ENCODE data around the gene PBXIP1.
"Not testable (repeated sequence)": the region's sequence is repeated elsewhere in the genome, so short reads cannot be mapped to it uniquely, and the experiment has no call there.

Gene PBXIP1

GRCh38 chr1:154994269-154994587 is 38.3 kb upstream of the PBXIP1 start:
- DNase-seq (ENCODE audit: low spot score) = no peak

GRCh38 chr1:154993572-154994268 is 37.8 kb upstream of the PBXIP1 start, which contains the start of gene LENEP:
Gene LENEP (plus strand): TSS chr1:154993586. CDS start chr1:154993608, 22 bp downstream.
- DNase-seq (ENCODE audit: low spot score) = no peak

GRCh38 chr1:154992721-154993571 is 37.0 kb upstream of the PBXIP1 start:
- no peak for DNase-seq (ENCODE audit: low spot score)

DNA sequence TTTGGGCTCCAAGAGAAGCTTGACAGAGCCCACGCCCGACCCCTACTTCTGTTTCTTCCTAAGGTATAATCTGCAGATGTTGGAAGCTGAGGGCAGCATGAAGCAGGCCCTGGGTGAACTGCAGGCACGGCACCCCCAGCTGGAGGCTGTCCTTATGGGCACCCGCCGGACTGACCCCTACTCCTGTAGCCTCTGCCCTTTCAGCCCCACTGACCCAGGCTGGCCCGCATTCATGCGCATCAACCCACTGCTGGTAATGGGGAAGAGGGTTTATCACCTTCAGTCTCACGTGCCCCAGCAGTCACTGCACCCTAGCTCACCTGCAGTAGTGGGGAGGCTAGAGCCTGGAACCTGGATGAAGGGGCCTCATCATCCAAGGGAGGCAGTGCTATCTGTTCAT is 34.4 kb upstream of the PBXIP1 start:
- DNase-seq (ENCODE audit: low spot score) = no peak

GRCh38 chr1:154989195-154989860 is 33.4 kb upstream of the PBXIP1 start:
- no peak for DNase-seq (ENCODE audit: low spot score)

GRCh38 chr1:154988058-154988954 is 32.4 kb upstream of the PBXIP1 start:
- no peak for DNase-seq (ENCODE audit: low spot score)

DNA sequence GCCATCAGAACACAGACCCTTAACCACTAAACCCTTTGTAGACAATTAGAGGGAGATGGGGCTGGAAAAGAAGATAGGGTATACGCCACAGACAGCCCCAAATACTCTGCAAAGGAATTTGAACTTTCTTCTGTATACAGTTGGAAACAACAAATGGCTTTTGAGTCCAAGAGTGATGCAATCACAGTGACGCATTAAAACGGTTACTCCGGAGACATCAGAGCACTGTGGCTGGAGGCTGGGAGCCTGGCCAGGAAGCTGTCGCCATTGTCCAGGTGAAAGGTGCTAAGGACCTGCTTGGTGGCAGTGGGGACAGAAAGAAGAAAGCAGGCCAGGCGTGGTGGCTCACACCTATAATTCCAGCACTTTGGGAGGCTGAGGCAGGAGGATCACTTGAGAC is 31.4 kb upstream of the PBXIP1 start:
- no peak for DNase-seq (ENCODE audit: low spot score)

GRCh38 chr1:154986736-154987135 is 30.8 kb upstream of the PBXIP1 start:
- not testable (repeated sequence) for DNase-seq (ENCODE audit: low spot score)

DNA sequence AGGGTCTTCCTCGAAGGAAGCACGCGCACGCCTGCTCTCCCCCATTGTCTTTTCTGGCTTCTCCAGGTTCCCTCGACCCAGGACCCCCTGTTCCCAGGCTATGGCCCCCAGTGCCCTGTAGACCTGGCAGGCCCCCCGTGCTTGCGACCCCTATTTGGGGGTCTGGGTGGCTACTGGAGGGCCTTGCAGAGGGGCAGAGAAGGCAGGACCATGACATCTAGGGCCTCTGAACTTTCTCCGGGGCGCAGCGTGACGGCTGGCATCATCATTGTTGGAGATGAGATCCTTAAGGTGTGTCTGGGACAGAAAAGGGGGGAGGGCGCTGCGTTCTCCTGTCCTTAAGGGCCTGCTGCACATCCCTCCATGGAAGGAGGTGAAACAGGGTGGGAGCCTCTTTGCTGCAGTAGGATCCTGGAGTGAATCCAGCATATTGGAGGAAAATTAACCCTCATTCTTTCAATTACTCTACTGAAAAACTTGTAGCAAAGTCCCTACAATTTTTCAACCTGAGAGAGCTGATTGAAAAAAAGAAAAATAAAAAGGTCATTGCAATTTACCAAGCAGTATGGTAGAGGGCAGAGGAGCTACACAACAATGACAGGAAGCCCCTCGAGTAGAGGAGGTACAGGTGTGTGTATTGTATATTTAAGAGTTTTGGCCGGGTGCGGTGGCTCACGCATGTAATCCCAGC is 28.0 kb upstream of the PBXIP1 start:
- no peak for DNase-seq (ENCODE audit: low spot score)

GRCh38 chr1:154982897-154983648 is 27.2 kb upstream of the PBXIP1 start, which contains the start of gene FLAD1:
Gene FLAD1 (plus strand): TSS chr1:154983344. CDS start chr1:154983695, 351 bp downstream.
- DNase-seq (ENCODE audit: low spot score) = peak; percentile 100

GRCh38 chr1:154982341-154982740 is 26.4 kb upstream of the PBXIP1 start:
- no peak for DNase-seq (ENCODE audit: low spot score)

DNA sequence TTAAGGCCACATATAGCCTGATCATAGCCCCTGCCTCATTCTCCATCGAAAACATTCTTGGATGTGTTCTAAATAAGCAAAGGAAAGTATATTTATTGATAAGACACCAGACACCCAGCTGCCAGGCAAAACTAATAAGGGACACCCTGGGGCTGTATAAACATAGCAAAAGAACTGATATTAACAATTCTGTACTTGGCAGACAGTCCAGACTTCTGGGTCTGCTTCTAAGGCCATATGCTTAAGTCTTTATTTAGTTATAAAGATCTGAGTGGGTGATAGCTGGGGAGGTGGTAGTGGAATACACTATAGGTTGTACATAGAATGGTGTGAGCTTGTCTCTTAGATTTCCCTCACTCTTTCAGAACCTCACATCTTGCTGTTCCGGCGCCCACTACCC is 22.5 kb upstream of the PBXIP1 start:
- no peak for DNase-seq (ENCODE audit: low spot score)

GRCh38 chr1:154977762-154978161 is 21.9 kb upstream of the PBXIP1 start:
- DNase-seq (ENCODE audit: low spot score) = not testable (repeated sequence)

- peak; percentile 66 for DNase-seq (ENCODE audit: low spot score)
These were observed 19.6 kb upstream of the PBXIP1 start for GRCh38 chr1:154975409-154976059.

GRCh38 chr1:154974808-154975408 is 19.0 kb upstream of the PBXIP1 start:
- DNase-seq (ENCODE audit: low spot score) = peak; percentile 97

DNA sequence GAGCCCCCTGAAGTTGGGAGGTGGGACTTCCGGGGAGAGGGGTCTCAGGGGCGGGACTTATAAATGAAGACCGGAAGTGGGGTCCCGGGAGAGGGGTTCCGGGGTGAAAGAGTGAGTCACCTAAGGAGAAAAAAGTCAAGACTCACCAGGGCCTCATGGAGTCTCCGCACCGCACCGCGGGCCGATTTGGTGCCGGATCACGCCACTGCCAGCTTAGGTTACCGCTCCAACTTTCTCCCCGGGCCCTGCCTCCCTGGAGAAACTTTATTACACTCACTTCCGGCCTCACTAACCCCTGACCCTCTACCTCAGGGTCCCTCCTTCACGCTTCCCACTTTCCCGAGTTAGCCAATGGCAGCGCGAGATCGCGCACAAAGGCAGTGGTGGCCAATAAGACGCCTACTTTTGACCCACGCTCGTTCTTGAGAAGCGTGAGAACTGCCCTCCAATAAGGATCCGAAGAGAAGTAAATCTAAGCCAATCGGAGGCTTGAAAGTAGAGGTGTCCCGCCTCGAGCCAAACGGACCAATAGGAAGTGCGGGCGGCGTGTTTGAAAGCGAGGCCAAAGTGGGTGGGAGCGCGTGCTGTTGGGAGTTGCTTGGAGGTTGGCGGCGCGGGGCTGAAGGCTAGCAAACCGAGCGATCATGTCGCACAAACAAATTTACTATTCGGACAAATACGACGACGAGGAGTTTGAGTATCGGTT is 18.4 kb upstream of the PBXIP1 start, which contains the start of gene CKS1B:
Gene CKS1B, plus strand, starts transcription at position 580 of the 706 bp plus-strand sequence. Its CDS starts 65 bp downstream, at position 645.
- peak; percentile 100 for DNase-seq (ENCODE audit: low spot score)

DNA sequence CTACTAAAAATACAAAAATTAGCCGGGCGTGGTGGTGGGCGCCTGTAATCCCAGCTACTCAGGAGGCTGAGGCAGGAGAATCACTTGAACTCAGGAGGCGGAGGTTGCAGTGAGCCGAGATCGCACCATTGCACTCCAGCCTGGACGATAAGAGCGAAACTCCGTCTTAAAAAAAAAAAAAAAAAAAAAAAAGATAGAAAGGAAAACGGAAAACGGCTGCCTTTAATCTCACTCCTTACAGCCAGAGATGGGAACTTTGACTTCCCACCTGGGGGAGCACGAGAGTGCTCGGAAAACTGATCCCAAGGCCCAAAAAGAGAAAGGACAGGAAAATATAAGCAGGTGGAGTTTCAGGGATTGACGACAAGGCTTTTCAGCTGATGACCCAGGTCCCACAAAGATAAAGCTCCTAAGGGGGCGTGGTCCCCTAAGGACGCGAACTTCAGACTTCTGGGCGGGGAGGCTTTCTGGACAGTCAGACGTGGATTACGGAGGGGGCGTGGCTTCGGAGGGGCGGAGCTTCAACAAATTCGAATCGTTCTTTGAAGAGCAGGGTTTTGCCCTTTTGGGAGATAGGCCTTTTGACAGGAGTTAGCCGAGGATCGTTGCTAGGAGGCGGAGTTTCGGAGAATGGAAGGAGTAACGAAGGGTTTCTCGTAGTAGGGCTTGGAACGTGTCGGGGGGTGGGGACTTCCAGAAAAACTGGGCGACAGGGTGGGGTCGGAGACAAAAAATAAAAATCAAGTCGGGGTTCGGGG is 17.6 kb upstream of the PBXIP1 start:
- peak; percentile 95 for DNase-seq (ENCODE audit: low spot score)
